GM18517 (cell line): ENCODE data around the gene ZNF561.
"Not testable (repeated sequence)": the region's sequence is repeated elsewhere in the genome, so short reads cannot be mapped to it uniquely, and the experiment has no call there.

ENCODE experiments used
- ATAC-seq: cut with Tn5 transposase; IDR thresholded peaks from one replicate; pipeline ENCODE4 v1.9.1; 2021; ENCODE audit warnings: mild to moderate bottlenecking, moderate library complexity; ENCODE audit not compliant: unreplicated experiment

Gene ZNF561

DNA sequence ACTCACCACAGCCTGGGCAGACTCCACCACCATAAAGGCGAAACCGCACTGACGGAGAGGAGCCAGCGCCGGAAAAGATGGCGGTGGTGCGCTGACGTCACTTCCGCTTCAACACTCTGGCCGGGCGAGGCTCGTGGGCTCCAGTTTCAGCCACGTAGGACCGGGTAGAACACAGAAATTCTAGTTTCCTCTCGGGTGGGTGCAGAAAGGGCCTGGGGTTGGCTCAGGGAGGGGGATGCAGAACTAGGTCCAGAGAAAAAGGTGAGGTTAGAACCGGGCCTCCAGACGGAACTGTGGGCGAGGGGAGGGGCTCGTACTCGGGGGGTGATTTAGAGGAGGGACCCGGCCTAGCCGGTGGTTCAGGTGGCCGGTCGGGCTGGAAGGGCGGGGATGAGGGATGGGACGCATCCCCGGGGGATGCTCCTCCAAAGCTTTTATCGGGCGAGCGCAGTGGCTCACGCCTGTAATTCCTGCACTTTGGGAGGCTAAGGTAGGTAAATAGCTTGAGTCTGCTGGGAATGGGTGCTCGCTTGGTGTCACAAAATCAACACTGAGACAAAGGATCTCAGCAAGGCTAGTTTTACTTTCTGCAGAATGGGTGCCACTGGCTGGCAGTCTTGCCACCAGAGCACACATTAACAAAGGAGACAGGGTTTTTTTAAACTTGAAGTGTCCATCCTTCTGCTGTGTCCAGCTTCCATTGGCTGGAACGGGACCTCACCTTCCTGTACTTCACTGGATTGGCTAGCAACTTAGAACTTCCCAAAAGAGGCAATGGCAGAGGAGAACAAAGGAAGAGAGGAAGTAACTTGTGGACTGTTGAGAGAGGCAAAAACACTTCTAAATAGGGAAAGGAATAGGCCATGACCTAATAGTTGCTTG lies at the start of gene ZNF561:
Gene ZNF561 (minus strand): TSS at position 77 of the 882 bp plus-strand sequence. CDS start 1,776 bp downstream, outside the sequence.
- ATAC-seq: peak; percentile 55

DNA sequence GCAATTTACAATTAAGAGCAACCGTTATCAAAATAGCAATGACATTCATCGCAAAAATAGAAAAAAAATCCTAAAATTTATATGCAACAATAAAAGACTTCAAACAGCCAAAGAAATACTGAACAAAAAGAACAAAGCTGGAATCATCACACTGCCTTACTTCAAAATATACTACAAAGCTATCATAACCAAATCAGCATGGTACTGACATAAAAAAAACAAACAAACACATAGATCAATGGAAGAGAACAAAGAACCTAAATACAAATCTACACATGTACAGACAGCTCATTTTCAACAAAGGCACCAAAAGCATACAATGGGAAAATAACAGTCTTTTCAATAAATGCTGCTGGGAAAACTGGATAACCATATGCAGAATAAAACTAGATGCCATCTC lies 47.5 kb upstream of the ZNF561 start:
- ATAC-seq: no peak

DNA sequence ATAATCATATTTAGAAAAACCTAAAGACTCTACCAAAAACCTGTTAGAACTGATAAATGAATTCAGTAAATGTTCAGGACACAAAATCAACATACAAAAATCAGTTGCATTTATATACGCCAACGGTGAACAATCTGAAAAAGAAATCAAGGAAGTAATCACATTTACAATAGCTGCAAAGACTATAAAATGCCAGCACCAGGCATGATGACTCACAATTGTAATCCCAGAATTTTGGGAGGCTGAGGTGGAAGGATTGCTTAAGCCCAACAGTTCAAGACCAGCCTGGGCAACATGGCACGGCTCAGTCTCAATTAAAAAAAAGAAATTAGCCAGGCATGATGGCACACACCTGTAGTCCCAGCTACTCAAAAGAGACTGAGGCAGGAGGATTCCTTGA lies 46.9 kb upstream of the ZNF561 start:
- no peak for ATAC-seq

DNA sequence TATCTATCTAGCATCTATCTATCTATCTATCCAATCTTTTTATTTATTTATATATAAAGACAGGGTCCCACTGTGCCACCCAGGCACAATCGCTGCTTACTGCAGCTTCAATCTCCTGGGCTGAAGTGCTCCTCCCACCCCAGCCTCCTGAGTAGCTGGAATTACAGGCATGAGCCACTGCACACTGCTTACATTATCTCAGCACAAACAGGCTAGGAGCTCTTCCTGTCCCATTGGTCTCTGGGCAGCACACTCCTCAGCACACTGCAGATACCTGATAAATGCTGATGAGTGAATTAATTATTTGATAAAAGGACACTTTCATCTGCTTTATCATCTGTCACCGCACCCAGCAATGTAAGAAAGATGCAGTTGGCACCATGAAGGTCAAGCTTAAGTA lies 37.7 kb upstream of the ZNF561 start:
- ATAC-seq: no peak

DNA sequence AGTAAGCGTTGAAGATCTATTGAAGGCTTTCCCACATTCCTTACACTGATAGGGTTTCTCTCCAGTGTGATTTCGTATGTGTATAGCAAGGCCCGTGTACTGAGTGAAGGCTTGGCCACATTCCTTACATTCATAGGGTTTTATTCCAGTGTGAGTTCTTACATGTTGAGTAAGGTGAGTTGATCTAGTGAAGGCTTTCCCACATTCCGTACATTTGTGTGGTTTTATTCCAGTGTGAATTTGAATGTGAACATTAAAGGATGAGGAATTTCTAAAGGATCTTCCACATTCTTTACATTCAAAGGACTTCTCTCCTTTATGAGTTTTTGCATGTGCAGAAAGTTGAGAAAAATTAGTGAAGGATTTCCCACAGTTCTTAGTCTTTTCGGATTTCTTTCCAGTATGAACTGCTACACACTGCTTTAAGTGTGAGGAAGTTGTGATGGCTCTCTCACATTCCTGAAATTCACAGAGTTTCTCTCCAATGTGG lies 32.1 kb upstream of the ZNF561 start:
- ATAC-seq: not testable (repeated sequence)

DNA sequence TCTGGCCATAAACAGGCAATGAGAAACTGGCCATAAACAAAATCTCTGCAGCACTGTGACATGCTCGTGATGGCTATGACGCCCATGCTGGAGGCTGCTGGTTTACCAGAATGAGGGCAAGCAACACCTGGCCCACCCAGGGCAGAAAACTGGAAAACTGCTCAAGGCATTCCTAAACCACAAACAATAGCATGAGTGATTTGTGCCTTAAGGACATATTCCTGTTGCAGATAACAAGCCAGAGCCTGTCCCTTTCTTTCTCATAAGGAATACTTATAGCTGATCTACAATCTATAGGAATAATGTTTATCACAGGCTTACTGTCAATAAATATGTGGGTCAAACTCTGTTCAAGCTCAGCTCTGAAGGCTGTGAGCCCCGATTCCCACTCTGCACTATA lies 30.4 kb upstream of the ZNF561 start:
- ATAC-seq: not testable (repeated sequence)

DNA sequence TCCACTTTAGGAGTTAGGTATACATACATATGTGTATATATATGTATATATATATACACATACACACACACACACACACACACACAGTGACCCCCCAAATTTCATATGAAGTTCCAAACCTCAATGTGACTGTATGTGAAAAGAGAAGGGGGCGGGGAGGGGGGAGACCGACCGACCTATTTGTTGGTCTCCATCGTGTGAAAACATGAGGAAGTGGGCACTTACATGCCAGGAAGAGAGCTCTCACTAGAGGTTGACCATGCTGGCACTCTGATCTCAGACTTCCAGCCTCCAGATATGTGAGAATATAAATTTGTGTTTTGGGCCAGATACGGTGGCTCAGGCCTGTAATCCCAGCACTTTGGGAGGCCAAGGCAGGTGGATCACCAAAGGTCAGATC lies 29.3 kb upstream of the ZNF561 start:
- no peak for ATAC-seq

DNA sequence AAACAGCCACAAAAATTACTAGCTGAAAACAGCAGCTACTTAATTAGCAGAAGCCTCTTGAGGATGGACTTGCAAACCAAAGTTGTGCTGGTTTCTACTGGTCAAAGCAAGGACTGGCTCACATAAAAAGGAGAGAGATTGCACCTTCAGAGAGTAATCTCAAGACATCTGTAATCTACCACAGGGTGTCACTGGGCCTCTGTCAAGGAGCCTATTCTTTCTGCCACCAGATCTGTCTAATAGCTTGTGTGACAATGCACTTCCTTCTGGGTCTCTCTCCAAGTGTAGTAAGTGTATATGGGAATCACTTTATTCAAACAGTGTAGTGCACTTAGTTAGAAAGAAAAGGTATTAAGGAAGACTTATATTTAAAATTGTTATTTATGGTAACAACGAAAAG lies 24.4 kb upstream of the ZNF561 start:
- no peak for ATAC-seq

DNA sequence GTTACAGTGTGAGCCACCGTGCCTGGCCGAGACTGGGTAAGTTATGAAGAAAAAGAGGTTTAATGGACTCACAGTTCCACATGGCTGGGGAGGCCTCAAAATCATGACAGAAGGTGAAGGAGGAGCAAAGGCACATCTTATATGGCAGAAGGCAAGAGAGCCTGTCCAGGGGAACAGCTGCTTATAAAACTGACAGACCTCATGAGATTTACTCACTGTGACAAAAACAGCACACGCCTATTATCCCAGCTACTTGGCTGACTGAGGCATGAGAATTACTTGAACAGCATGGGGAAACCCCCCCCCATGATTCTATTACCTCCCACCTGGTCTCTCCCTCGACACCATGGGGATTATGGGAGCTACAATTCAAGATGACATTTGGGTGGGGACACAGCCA lies 23.4 kb upstream of the ZNF561 start:
- ATAC-seq: no peak

DNA sequence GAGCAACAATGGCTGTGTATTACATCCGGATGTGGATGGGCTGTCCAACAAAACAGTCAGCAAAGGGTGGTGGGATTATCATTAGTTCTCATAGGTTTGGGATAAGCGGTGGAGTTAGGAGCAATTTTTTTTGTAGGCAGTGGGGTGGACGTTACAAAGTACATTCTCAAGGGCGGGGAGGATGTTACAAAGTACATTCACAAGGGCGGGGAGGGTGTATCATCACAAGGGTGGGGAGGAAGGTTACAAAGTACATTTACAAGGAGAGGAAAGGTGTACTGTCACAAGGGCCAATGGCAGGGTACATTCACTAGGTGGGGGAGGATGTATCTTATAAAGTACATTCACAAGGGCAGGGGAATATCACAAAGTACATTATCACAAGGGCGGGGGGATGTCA lies 20.8 kb upstream of the ZNF561 start:
- no peak for ATAC-seq

DNA sequence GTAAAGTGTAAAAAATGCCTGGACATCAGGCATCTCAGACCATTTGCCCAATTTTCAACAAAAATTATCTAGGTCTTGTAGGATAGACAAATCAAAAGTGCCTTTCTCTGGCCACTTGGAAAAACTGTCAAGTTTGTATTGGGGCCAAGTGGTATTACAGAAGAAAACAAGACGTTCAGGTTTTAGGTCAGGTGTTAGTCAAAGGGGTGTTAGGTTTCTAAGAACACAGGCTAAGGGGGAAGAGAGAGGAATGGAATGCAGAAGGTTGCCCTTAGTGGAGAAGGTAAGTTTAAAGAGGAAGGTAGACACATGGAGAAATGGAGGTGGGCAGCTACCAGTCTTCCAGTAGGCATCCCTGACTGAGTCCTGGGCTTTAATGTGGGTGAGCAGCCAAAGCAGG lies 19.9 kb upstream of the ZNF561 start:
- no peak for ATAC-seq

DNA sequence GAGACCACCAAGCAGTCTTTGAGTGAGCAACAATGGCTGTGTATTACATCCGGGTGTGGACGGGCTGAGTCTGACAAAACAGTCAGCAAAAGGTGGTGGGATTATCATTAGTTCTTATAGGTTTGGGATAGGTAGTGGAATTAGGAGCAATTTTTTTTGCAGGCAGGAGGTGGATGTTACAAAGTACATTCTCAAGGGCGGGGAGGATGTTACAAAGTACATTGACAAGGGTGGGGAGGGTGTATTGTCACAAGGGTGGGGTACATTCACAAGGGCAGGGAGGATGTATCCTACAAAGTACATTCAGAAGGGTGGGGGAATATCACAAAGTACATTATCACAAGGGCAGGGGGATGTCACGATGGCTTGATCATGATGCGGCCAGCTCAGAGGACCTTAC lies 15.0 kb upstream of the ZNF561 start:
- ATAC-seq: no peak

DNA sequence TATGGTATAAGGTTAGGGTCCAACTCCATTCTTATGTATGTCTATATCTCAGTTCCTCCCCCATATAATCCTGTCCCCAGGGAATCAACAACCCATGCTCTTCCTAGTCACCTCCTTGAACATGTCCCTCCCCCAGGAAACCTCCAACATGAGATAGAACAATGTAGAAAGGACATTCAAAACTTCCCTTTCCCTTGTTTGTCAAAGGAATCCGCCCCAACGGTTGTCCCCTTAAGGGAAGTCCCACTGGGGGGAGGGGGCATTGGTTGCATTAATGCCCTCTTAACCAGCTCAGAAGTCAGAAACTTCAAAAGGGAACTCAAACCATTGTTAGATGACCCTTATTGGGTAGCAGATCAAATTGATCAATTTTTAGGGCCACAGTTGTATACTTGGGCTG lies 6.8 kb upstream of the ZNF561 start:
- ATAC-seq: no peak

DNA sequence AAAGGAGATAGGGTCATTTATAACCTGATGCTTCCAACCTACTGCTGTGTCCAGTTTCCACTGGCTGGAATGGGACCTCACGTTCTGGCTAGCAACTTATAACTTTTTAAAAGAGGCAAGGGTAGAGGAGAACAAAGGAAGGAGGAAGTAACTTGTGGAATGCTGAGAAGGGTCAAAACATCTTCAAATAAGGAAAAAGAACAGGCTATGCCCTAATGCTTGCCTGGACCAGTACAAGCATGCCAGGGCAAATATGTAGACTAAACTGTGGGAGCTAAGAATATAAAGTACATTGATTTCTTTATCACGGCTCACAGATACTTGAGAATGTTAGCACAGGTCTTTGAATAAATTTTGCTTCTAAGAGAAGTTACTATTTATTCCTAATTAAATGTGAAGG lies 1.5 kb upstream of the ZNF561 start:
- ATAC-seq: no peak

DNA sequence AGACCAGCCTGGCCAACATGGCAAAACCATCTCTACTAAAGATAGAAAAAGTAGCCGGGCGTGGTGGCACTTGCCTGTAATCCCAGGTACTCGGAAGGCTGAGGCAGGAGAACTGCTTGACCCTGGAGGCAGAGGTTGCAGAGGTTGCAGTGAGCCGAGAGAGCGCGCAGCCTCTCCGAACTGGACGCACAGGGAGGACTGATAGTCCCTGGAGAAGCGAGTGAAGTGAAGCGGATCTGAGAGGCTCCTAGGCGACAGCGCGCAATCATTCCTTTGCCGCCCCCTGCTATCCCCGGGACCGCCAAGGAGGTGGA lies 233 bp downstream of the ZNF561 start:
- no peak for ATAC-seq

DNA sequence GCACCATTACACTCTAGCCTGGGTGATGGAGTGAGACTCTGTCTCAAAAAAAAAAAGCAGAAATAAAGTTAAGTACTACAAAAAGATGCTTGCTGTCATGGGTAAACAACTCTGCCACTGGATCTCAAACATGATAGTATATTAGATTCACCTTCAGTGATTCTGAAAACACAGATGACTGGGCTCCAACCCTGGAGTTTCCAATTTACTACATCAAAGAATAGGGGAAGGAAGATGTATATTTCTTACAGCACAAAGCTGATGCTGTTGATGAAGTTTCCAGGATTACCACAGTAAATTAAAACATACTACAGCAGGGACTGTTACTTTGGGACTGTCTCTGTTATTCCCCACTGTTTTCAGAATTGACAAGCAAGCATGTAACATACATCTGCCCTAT lies 5.2 kb downstream of the ZNF561 start:
- ATAC-seq: no peak

DNA sequence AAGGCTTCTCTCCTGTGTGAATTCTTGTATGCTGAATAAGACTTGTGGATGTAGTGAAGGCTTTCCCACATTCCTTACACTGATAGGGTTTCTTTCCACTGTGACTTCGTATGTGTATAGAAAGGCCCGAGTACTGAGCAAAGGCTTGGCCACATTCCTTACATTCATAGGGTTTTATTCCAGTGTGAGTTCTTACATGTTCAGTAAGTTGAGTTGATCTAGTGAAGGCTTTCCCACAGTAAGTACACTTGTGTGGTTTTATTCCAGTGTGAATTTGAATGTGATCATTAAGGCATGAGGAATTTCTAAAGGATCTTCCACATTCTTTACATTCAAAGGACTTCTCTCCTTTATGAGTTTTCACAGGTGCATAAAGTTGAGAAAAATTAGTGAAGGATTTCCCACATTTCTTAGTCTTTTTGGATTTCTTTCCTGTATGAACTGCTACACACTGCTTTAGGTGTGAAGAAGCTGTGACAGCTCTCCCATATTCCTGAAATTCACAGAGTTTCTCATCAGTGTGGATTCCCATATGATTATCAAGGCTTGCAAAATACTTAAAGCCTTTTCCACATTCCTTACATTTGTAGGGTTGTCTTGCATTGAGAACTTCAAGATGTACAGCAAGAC lies 10.4 kb downstream of the ZNF561 start:
- no peak for ATAC-seq

DNA sequence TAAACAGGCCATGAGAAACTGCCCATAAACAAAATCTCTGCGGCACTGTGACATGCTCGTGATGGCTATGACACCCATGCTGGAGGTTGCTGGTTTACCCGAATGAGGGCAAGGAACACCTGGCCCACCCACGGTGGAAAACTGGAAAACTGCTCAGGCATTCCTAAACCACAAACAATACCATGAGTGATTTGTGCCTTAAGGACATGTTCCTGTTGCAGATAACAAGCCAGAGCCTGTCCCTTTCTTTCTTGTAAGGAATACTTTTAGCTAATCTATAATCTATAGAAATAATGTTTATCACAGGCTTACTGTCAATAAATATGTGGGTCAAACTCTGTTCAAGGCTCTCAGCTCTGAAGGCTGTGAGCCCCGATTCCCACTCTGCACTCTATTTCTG lies 12.1 kb downstream of the ZNF561 start:
- ATAC-seq: no peak

DNA sequence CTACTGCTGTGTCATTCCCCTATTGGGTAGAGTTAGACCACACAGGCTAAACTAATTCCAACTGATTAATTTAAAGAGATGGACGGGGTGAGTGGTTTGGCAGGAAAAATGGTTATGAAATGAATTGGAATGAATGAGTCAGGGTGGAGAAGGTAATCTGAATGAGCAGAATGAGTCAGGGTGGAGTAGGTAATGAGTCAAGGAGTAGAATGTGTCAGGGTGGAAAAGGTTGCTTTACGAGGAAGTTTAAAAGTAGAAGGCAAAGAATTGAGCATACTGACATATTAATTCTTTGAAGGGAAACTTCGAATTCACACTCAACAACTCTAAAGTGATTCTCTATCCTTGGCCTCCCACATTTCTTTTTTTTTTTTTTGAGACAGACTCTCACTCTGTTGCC lies 24.0 kb downstream of the ZNF561 start:
- ATAC-seq: no peak

DNA sequence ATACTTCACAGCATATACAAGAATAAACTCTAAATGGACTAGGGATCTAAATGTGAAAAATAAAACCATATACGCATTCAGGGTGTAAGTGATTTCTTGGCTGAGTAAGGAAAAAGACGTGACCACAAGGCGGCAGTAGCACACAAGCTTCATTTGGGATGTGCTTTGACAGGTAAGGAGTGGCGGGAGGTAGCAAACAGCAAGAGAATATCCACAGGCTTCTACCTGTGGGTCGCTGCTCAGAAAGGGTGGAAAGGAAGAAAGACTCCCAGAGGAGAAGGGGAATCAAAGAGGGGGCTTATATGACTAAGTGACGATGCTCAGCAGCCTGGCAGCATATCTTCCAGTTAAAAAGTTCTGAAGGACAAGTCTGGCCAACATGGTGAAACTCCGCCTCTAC lies 34.3 kb downstream of the ZNF561 start:
- no peak for ATAC-seq

DNA sequence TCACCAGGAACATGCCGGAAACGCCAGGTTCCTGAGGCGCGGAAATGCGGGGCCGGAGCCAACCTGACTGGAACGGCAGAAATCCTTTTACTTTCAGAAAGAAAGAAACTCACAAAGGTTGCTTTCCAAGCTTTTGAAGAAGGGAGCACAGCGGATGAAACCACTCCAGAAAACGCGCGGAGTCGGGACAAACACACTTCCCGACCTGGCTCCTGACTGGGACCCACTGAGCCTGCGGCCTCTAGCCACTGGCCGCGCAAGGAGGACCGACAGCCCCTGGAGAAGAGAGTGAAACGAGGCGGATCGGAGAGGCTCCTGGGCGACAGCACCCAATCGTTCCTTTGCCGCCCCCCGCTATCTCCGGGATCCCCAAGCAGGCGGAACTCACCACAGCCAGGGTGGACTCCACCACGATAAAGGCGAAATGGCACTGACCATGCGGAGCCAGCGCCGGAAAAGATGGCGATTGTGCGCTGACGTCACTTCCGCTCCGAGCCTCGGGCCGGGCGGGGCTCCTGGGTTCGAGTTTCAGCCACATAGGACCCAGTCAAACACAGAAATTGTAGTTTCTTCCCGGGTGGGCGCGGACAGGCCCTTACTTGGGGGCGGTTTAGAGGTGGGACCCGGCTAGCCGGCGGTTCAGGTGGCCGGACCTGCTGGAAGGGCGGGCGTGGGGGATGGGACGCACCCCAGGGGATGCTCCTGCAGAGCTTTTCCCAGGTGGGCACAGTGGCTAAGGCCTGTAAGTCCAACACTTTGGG lies 36.8 kb downstream of the ZNF561 start, which contains the start of gene ZNF121:
Gene ZNF121 (minus strand): TSS at position 432 of the 761 bp plus-strand sequence. CDS start 16,407 bp downstream, outside the sequence.
- ATAC-seq: peak; percentile 79
